ENCODE results near the gene ZNF367.

DNA sequence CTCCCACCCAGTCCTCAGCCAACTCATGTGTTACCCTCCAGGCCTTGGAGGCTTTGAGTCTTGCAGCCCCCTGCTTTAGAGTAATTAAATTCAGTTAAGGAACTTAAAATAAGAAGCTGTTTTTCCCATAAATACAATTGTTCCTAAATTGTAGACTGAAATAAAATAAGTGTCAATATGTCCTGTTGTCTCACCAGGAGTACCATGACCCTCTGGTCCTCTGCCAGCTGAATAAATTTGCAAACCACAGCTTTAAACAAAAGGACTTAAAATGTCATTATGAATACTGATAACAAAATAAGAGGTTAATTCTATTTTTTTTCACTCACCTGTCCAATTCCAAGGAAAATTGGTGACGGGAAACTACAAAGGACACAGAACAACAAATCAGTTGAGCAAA is 50.2 kb downstream of the ZNF367 start:
- no peak for TF ChIP-seq CTCF (IDR thresholded peaks at IDR 0.05)
- TF ChIP-seq POLR2A (IDR thresholded peaks at IDR 0.05): no peak

Measured in uterus (tissue), 2 donors.